ENCODE results near the gene TNFSF12.

The TNFSF12 gene

GRCh38 chr17:7508145-7508544 is 40.7 kb upstream of the TNFSF12 start:
- no peak for TF ChIP-seq CTCF (IDR thresholded peaks at IDR 0.05; ENCODE audit: control insufficient read depth, insufficient read depth, low read depth, low read length, missing control alignments)
- DNase-seq (ENCODE audit: low read depth): no peak
- no peak overlapping the region for H3K4me3 ChIP-seq (ENCODE audit: control insufficient read depth, low read depth, low read length)

- H3K4me3 ChIP-seq (ENCODE audit: control insufficient read depth, low read depth, low read length): no peak overlapping the region
- no peak for DNase-seq (ENCODE audit: low read depth)
- no peak for TF ChIP-seq CTCF (IDR thresholded peaks at IDR 0.05; ENCODE audit: control insufficient read depth, insufficient read depth, low read depth, low read length, missing control alignments)
These were observed 40.0 kb upstream of the TNFSF12 start for GRCh38 chr17:7508846-7509245.

- no peak overlapping the region for H3K4me3 ChIP-seq (ENCODE audit: control insufficient read depth, low read depth, low read length)
- TF ChIP-seq CTCF (IDR thresholded peaks at IDR 0.05; ENCODE audit: control insufficient read depth, insufficient read depth, low read depth, low read length, missing control alignments): no peak
- DNase-seq (ENCODE audit: low read depth): no peak
These were observed 38.9 kb upstream of the TNFSF12 start for GRCh38 chr17:7509937-7510336.

GRCh38 chr17:7511108-7511507 is 37.8 kb upstream of the TNFSF12 start:
- H3K4me3 ChIP-seq (ENCODE audit: control insufficient read depth, low read depth, low read length): no peak overlapping the region
- no peak for DNase-seq (ENCODE audit: low read depth)
- no peak for TF ChIP-seq CTCF (IDR thresholded peaks at IDR 0.05; ENCODE audit: control insufficient read depth, insufficient read depth, low read depth, low read length, missing control alignments)

- TF ChIP-seq CTCF (IDR thresholded peaks at IDR 0.05; ENCODE audit: control insufficient read depth, insufficient read depth, low read depth, low read length, missing control alignments): no peak
- no peak overlapping the region for H3K4me3 ChIP-seq (ENCODE audit: control insufficient read depth, low read depth, low read length)
- no peak for DNase-seq (ENCODE audit: low read depth)
These were observed 36.8 kb upstream of the TNFSF12 start for GRCh38 chr17:7512105-7512504.

GRCh38 chr17:7512824-7513540 is 35.9 kb upstream of the TNFSF12 start:
- no peak for TF ChIP-seq CTCF (IDR thresholded peaks at IDR 0.05; ENCODE audit: control insufficient read depth, insufficient read depth, low read depth, low read length, missing control alignments)

More at GRCh38 chr17:7512824-7513540, 35.9 kb upstream of the TNFSF12 start:
- no peak overlapping the region for H3K4me3 ChIP-seq (ENCODE audit: control insufficient read depth, low read depth, low read length)
- no peak for DNase-seq (ENCODE audit: low read depth)
